Left ventricle myocardium superior (tissue), 1 donor: ENCODE results near the gene MAB21L1. TPM values are rescaled to one million over a fixed set of nuclear protein-coding genes. Genes with fewer than 3 reads are reported as not detected.

Source experiments
- ATAC-seq: fragments of 200-7000 bp; cut with Tn5 transposase; one replicate; pipeline ENCODE4 v1.9.1; 2020; ENCODE audit warnings: mild to moderate bottlenecking, moderate library complexity
- DNase-seq: peaks from one replicate; pipeline ENCODE4 v3.0.0-alpha.2; 2020
- intact Hi-C: fragments of 100-400 bp; cut with micrococcal nuclease; formaldehyde crosslinking; loops from one replicate; pipeline ENCODE4 v1.11.0; 2022
- total RNA-seq: library from RNA; stranded (reverse); fragmentation: NEBNext Ultra II Directional; extraction: Animal tissue kit (Norgen Biotek cat#: 25700); gene quantifications from one replicate; pipeline ENCODE4 v1.2.1, GENCODE V29; 2021
- donor health status: DM: no; HTN: yes; CAD: no; lungs with severe emphysema.

MAB21L1 gene
- total RNA-seq, 1 donor from 2014 or later, result 0.30 TPM

DNA sequence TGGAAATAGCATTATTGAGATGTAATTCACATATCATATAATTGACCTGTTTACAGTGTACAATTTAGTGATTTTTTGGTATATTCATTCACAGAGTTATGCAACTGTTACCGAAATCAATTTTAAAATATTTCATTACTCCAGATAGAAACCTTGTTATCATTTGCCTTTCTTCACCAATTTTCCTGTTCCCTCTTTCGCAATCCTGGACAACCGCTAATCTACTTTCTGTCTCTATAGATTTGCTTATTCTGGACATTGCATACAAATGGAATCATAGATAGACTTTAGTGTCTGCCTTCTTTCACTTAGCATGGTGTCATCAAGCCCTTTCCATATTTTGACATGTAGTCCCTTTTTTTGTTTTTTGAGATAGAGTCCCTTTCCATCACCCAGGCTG is 19.2 kb downstream of the MAB21L1 start:
- ATAC-seq (no peak), DNase-seq (no peak)
- intact Hi-C loops, result no loop called here

DNA sequence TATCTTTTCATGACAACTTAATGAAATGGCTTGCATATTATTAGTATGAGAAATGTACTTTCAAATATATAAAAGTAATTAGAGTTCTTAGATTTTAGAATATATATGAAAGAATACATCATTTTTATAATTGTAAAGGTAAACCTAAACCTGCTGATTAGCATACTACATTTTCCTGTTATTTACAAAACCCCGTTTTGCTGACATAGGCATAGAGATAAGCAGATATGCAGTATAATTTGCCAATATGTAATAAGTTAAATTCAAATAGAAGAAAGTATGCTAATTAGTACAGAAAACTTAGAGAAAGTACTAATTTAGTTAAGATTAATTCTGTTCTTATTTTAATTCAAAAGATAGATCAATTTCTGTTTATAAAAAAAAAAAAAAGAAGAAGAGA is 21.5 kb downstream of the MAB21L1 start:
- DNase-seq (no peak), ATAC-seq (no peak)
- intact Hi-C loops, result no loop called here

DNA sequence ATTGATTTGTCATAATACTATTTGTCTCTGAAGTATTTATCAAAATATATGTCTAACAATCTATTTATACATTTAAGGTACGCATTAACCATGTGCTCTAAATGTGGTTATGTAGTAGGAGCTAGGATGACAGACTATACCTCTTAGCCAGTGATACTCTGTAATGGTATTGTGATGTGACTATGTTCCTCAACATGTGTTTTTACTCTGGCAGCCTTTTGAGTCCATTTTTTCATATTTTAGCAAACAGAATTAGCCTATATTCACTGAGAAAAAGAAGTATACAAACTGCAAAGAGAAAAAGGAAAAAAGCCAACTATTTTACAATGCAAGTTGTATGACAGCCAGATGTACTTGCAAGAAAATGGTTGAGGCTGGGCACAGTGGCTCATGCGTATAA is 26.7 kb downstream of the MAB21L1 start:
- no peak for ATAC-seq
- intact Hi-C loops, result no loop called here
- no peak for DNase-seq

DNA sequence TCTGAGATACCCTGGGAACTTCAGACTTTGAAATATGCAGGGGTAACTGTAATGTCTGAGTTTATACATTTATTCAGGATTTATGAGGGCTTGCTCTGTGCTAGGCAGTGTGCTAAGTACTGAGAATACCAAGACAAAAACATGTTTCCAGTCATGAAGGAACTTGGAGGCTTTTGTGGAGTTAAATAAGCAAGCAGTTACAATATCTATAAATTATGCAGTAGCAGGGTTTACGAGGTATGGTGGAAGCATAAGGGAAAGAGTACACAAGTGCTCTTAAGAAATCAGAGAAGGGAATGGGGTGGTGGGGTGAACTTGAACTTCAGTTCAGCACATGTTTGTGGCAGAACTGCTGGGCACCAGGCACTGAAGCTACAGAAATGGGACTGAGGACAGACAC is 28.0 kb downstream of the MAB21L1 start:
- no peak for ATAC-seq
- intact Hi-C loops, result no loop called here
- DNase-seq, result no peak
